Measurements from ENCODE around the gene THAP4. TPM values are rescaled to one million over a fixed set of nuclear protein-coding genes. Genes with fewer than 3 reads are reported as not detected.
"Not testable (repeated sequence)": the region's sequence is repeated elsewhere in the genome, so short reads cannot be mapped to it uniquely, and the experiment has no call there.

Gene THAP4
- total RNA-seq, 1 experiment from 2014 or later: 94.8 TPM

GRCh38 chr2:241567776-241568175, 69.2 kb downstream of the THAP4 start:
- no peak overlapping the region for H3K4me2 ChIP-seq
- ChIA-PET POLR2A (ENCODE audit: unreplicated experiment) (no interaction called here), CTCF (no interaction called here)
- DNase-seq: no peak
- no peaks in the 10 kb centered on the region for H3K79me2 ChIP-seq (ENCODE audit: low read depth)
- intact Hi-C loops (cut with micrococcal nuclease; ENCODE audit: unreplicated experiment): no loop called here
- H3K27me3 ChIP-seq (ENCODE audit: insufficient read depth, low read depth): no peaks in the 10 kb centered on the region
- TF ChIP-seq CTCF (conservative IDR thresholded peaks at IDR 0.05) (no peak), EZH2 (IDR thresholded peaks at IDR 0.05; ENCODE audit: low read depth) (no peak)
- no peak overlapping the region for H2AFZ ChIP-seq
- no peak overlapping the region for H3K4me3 ChIP-seq
- no TSS peak for BruUV-seq (replicated peaks)
- H3K4me1 ChIP-seq (replicated peaks; ENCODE audit: insufficient read depth): no peaks in the 10 kb centered on the region
- H3K9me2 ChIP-seq (ENCODE audit: insufficient read depth): no peaks in the 10 kb centered on the region
- no peaks in the 10 kb centered on the region for H3K9me3 ChIP-seq (ENCODE audit: insufficient read depth, low read depth)
- no peak overlapping the region for H3K27ac ChIP-seq
- peaks cover 14% of the 10 kb centered on the region; the same call in 1 of the 2 replicates for H4K20me1 ChIP-seq (ENCODE audit: insufficient read depth)
- no peaks in the 10 kb centered on the region for H3K36me3 ChIP-seq (ENCODE audit: low read depth)
- H3F3A ChIP-seq (ENCODE audit: insufficient read depth, low read depth): no peaks in the 10 kb centered on the region

- H3K4me1 ChIP-seq (replicated peaks; ENCODE audit: insufficient read depth); H3K27me3 ChIP-seq (ENCODE audit: insufficient read depth, low read depth); CTCF ChIA-PET; intact Hi-C loops (cut with micrococcal nuclease; ENCODE audit: unreplicated experiment); H3K9me3 ChIP-seq (ENCODE audit: insufficient read depth, low read depth); H3K36me3 ChIP-seq (ENCODE audit: low read depth); BruUV-seq (replicated peaks); H3K4me3 ChIP-seq; H3F3A ChIP-seq (ENCODE audit: insufficient read depth, low read depth); H3K79me2 ChIP-seq (ENCODE audit: low read depth); POLR2A ChIA-PET (ENCODE audit: unreplicated experiment); H2AFZ ChIP-seq; DNase-seq; H3K27ac ChIP-seq; H3K9me2 ChIP-seq (ENCODE audit: insufficient read depth); H3K4me2 ChIP-seq: not testable (repeated sequence)
- H4K20me1 ChIP-seq (ENCODE audit: insufficient read depth): peaks cover 17% of the 10 kb centered on the region; the same call in 1 of the 2 replicates
Measured at GRCh38 chr2:241567266-241567665, 69.7 kb downstream of the THAP4 start.

- H3K4me1 ChIP-seq (replicated peaks; ENCODE audit: insufficient read depth): peaks cover 10% of the 10 kb centered on the region
- no peak overlapping the region for H3K27ac ChIP-seq
- no peak overlapping the region for H3K4me2 ChIP-seq
- H3K9me3 ChIP-seq (ENCODE audit: insufficient read depth, low read depth): no peaks in the 10 kb centered on the region
- no peak overlapping the region for H3K4me3 ChIP-seq
- no peaks in the 10 kb centered on the region for H3K79me2 ChIP-seq (ENCODE audit: low read depth)
- H3K36me3 ChIP-seq (ENCODE audit: low read depth): no peaks in the 10 kb centered on the region
- ChIA-PET CTCF (interaction anchor here (0.7 kb wide), 1 partner anchor 546 kb away, joined by 5 read pairs; no protein-coding TSS in a partner anchor), POLR2A (ENCODE audit: unreplicated experiment) (no interaction called here)
- intact Hi-C loops (cut with micrococcal nuclease; ENCODE audit: unreplicated experiment): no loop called here
- no peak for DNase-seq
- H3F3A ChIP-seq (ENCODE audit: insufficient read depth, low read depth): no peaks in the 10 kb centered on the region
- H4K20me1 ChIP-seq (ENCODE audit: insufficient read depth): peaks cover 20% of the 10 kb centered on the region; the same call in 1 of the 2 replicates
- no peaks in the 10 kb centered on the region for H3K9me2 ChIP-seq (ENCODE audit: insufficient read depth)
- H3K27me3 ChIP-seq (ENCODE audit: insufficient read depth, low read depth): no peaks in the 10 kb centered on the region
- H2AFZ ChIP-seq: no peak overlapping the region
- no peak for TF ChIP-seq CTCF (conservative IDR thresholded peaks at IDR 0.05)
- TF ChIP-seq EZH2 (IDR thresholded peaks at IDR 0.05; ENCODE audit: low read depth): no peak
- no TSS peak for BruUV-seq (replicated peaks)
Measured at GRCh38 chr2:241566468-241566867, 70.5 kb downstream of the THAP4 start.

- H2AFZ ChIP-seq; H3K9me2 ChIP-seq (ENCODE audit: insufficient read depth); H3K79me2 ChIP-seq (ENCODE audit: low read depth); H3K4me2 ChIP-seq; H3K9me3 ChIP-seq (ENCODE audit: insufficient read depth, low read depth); DNase-seq; H3K4me3 ChIP-seq; H3K27me3 ChIP-seq (ENCODE audit: insufficient read depth, low read depth); POLR2A ChIA-PET (ENCODE audit: unreplicated experiment); intact Hi-C loops (cut with micrococcal nuclease; ENCODE audit: unreplicated experiment); H3K36me3 ChIP-seq (ENCODE audit: low read depth); H3K27ac ChIP-seq; H3F3A ChIP-seq (ENCODE audit: insufficient read depth, low read depth); BruUV-seq (replicated peaks): not testable (repeated sequence)
- H4K20me1 ChIP-seq (ENCODE audit: insufficient read depth): peaks cover 20% of the 10 kb centered on the region; the same call in 1 of the 2 replicates
- CTCF ChIA-PET: interaction anchor here (0.7 kb wide), 1 partner anchor 545 kb away, joined by 5 read pairs; no protein-coding TSS in a partner anchor
- peaks cover 10% of the 10 kb centered on the region for H3K4me1 ChIP-seq (replicated peaks; ENCODE audit: insufficient read depth)
Measured at GRCh38 chr2:241566021-241566420, 70.9 kb downstream of the THAP4 start.

All from PC-9 (cell line).